ENCODE measurements around the gene OLA1.

Gene OLA1

DNA sequence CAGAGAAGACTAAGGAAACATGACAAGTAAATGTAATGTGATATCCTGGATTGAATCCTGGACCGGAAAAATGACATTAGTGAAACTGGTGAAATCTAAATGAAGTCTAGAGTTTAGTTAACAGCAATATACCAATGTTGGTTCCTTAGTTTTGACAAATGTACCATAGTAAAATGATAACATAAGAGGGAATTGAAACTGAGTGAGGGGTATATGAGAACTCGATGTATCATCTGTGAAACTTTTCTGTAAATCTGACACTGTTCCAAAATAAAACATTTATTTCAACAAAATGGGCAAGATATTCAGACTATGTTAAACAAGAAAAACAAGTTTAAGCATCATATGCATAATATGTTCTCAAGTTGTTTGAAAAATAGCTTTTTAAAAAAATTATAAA is 63.8 kb downstream of the OLA1 start:
- Histone ChIP-seq H3K4me3 (ENCODE audit: insufficient read depth, low read depth, low read length) (no peak overlapping the region), H3K4me1 (ENCODE audit: control insufficient read depth, insufficient read depth, low read length) (no peaks in the 10 kb centered on the region), H3K36me3 (ENCODE audit: control insufficient read depth, insufficient read depth, low read length) (no peaks in the 10 kb centered on the region), H3K9me3 (ENCODE audit: control insufficient read depth, low read length) (no peaks in the 10 kb centered on the region), H3K27ac (ENCODE audit: insufficient read depth, low read depth, low read length, poor library complexity, severe bottlenecking) (no peak overlapping the region), H3K27me3 (ENCODE audit: control insufficient read depth, insufficient read depth, low read length, poor library complexity, severe bottlenecking) (no peaks in the 10 kb centered on the region)
- 95% methylated on average over 1 to 2 of the region's 2 CpGs for WGBS, 2 experiments

GRCh38 chr2:174183076-174183475 is 65.3 kb downstream of the OLA1 start:
- no peaks in the 10 kb centered on the region for H3K9me3 ChIP-seq (ENCODE audit: control insufficient read depth, low read length)
- H3K4me3 ChIP-seq (ENCODE audit: insufficient read depth, low read depth, low read length) = no peak overlapping the region
- H3K36me3 ChIP-seq (ENCODE audit: control insufficient read depth, insufficient read depth, low read length) = no peaks in the 10 kb centered on the region
- WGBS, 2 experiments = 85 to 90% methylated on average over 1 of the region's 1 CpG
- no peaks in the 10 kb centered on the region for H3K4me1 ChIP-seq (ENCODE audit: control insufficient read depth, insufficient read depth, low read length)
- no peak overlapping the region for H3K27ac ChIP-seq (ENCODE audit: insufficient read depth, low read depth, low read length, poor library complexity, severe bottlenecking)
- no peaks in the 10 kb centered on the region for H3K27me3 ChIP-seq (ENCODE audit: control insufficient read depth, insufficient read depth, low read length, poor library complexity, severe bottlenecking)

- 87% methylated on average over 5 of the region's 5 CpGs for WGBS, 2 experiments
- Histone ChIP-seq H3K4me3 (ENCODE audit: insufficient read depth, low read depth, low read length) (no peak overlapping the region), H3K4me1 (ENCODE audit: control insufficient read depth, insufficient read depth, low read length) (no peaks in the 10 kb centered on the region), H3K36me3 (ENCODE audit: control insufficient read depth, insufficient read depth, low read length) (no peaks in the 10 kb centered on the region), H3K27me3 (ENCODE audit: control insufficient read depth, insufficient read depth, low read length, poor library complexity, severe bottlenecking) (no peaks in the 10 kb centered on the region), H3K9me3 (ENCODE audit: control insufficient read depth, low read length) (no peaks in the 10 kb centered on the region), H3K27ac (ENCODE audit: insufficient read depth, low read depth, low read length, poor library complexity, severe bottlenecking) (no peak overlapping the region)
Observed at GRCh38 chr2:174181368-174181767, 67.0 kb downstream of the OLA1 start.

DNA sequence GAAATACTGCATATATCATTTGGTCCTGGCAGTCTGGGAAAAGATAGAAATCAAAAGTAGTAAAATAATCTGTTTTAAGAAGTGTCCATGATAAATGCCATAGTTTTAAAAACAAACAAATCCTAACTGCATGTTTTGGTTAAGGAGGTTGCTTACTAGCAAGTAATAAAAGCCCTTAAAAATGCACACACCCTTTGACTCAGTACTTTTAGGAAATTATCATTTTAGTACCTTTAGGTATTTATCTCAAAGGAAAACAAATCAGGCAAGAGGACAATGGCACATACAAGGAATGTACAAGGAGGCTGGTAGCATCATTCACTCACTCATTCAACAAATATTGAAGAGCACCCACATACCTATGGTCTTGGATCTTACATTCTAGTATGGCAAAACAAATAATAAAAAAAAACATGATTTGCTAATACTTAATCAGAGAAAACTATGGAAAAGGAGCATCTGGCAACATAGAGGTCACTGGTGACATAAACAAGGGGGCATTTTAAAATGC is 67.6 kb downstream of the OLA1 start:
- no peaks in the 10 kb centered on the region for H3K4me1 ChIP-seq (ENCODE audit: control insufficient read depth, insufficient read depth, low read length)
- no peaks in the 10 kb centered on the region for H3K27me3 ChIP-seq (ENCODE audit: control insufficient read depth, insufficient read depth, low read length, poor library complexity, severe bottlenecking)
- no peak overlapping the region for H3K4me3 ChIP-seq (ENCODE audit: insufficient read depth, low read depth, low read length)
- H3K9me3 ChIP-seq (ENCODE audit: control insufficient read depth, low read length) = no peaks in the 10 kb centered on the region
- H3K27ac ChIP-seq (ENCODE audit: insufficient read depth, low read depth, low read length, poor library complexity, severe bottlenecking) = peak overlapping the region; percentile 21
- no peaks in the 10 kb centered on the region for H3K36me3 ChIP-seq (ENCODE audit: control insufficient read depth, insufficient read depth, low read length)

- H3K27ac ChIP-seq (ENCODE audit: insufficient read depth, low read depth, low read length, poor library complexity, severe bottlenecking) = peak overlapping the region; percentile 21
- H3K36me3 ChIP-seq (ENCODE audit: control insufficient read depth, insufficient read depth, low read length) = no peaks in the 10 kb centered on the region
- no peak overlapping the region for H3K4me3 ChIP-seq (ENCODE audit: insufficient read depth, low read depth, low read length)
- H3K4me1 ChIP-seq (ENCODE audit: control insufficient read depth, insufficient read depth, low read length) = no peaks in the 10 kb centered on the region
- H3K27me3 ChIP-seq (ENCODE audit: control insufficient read depth, insufficient read depth, low read length, poor library complexity, severe bottlenecking) = no peaks in the 10 kb centered on the region
- H3K9me3 ChIP-seq (ENCODE audit: control insufficient read depth, low read length) = no peaks in the 10 kb centered on the region
- WGBS, 2 experiments = 92 to 100% methylated on average over 1 of the region's 1 CpG
Observed at GRCh38 chr2:174180165-174180724, 68.1 kb downstream of the OLA1 start.

DNA sequence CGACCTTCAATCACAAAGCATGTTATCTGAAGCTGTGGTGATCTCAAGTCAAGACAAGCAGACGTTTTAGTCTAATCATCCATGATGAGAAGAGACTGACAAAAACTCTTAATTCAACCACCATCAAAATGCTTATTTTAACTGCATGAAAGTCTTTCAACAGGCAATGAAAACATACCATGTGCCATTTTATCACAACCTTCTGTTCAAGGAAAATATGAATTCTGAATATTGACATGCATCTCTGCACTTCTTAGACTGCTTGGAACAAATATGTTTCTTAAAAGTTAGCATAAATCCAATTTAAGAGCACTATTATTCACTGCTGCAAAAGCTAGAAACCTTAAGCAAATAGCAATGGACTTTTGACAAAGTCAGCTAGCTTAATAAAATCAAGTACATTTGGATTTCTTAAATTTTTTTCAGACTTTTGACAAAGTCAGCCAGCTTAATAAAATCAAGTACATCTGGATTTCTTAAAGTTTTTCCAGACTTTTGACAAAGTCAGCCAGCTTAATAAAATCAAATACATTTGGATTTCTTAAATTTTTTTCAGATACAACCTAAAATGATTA is 70.9 kb downstream of the OLA1 start:
- 88 to 93% methylated on average over 2 of the region's 2 CpGs for whole genome bisulfite sequencing, 2 experiments
- Histone ChIP-seq H3K4me1 (ENCODE audit: control insufficient read depth, insufficient read depth, low read length) (no peaks in the 10 kb centered on the region), H3K36me3 (ENCODE audit: control insufficient read depth, insufficient read depth, low read length) (no peaks in the 10 kb centered on the region), H3K27me3 (ENCODE audit: control insufficient read depth, insufficient read depth, low read length, poor library complexity, severe bottlenecking) (no peaks in the 10 kb centered on the region), H3K27ac (ENCODE audit: insufficient read depth, low read depth, low read length, poor library complexity, severe bottlenecking) (no peak overlapping the region), H3K9me3 (ENCODE audit: control insufficient read depth, low read length) (no peaks in the 10 kb centered on the region), H3K4me3 (ENCODE audit: insufficient read depth, low read depth, low read length) (no peak overlapping the region)

DNA sequence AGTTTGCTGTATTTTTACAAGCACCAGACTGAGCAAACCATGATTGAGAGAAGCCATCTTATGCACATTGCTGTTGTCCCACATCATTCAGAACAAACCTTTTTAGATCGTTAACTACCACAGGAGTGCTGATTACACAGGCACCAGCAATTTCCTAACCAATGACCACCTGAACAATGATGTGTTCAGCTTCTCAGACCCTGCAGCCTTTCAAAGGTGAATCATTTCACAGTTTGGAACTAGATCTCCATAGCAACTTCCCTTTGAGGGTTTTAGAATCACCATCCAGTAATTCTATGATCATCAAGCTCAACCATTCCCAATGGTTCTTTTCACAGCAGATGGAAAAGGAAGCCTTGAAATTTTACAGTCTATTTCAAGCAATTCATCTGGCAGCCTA is 71.4 kb downstream of the OLA1 start:
- H3K9me3 ChIP-seq (ENCODE audit: control insufficient read depth, low read length) = no peaks in the 10 kb centered on the region
- no peaks in the 10 kb centered on the region for H3K36me3 ChIP-seq (ENCODE audit: control insufficient read depth, insufficient read depth, low read length)
- WGBS, 2 experiments = 91 to 93% methylated on average over 1 of the region's 1 CpG
- no peaks in the 10 kb centered on the region for H3K4me1 ChIP-seq (ENCODE audit: control insufficient read depth, insufficient read depth, low read length)
- no peak overlapping the region for H3K4me3 ChIP-seq (ENCODE audit: insufficient read depth, low read depth, low read length)
- H3K27ac ChIP-seq (ENCODE audit: insufficient read depth, low read depth, low read length, poor library complexity, severe bottlenecking) = no peak overlapping the region
- no peaks in the 10 kb centered on the region for H3K27me3 ChIP-seq (ENCODE audit: control insufficient read depth, insufficient read depth, low read length, poor library complexity, severe bottlenecking)

DNA sequence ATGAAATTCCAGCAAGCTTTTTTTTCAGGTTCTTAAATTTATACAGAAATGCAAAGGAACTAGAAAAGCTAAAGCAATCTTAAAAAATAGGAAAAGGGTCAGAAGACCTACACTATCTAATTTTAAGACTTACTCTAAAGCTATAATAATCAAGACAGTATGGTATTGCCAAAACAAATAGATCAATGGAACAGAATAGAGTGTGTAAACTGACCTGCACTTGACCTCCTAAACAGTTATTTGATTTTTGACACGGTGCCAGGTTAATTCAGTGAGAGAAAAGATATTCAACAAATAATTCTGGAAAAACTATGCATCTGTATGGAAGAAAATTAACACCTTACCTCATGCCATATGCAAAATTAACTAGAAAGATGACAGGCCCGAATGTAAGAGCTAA is 73.6 kb downstream of the OLA1 start:
- Histone ChIP-seq H3K4me3 (ENCODE audit: insufficient read depth, low read depth, low read length) (no peak overlapping the region), H3K27me3 (ENCODE audit: control insufficient read depth, insufficient read depth, low read length, poor library complexity, severe bottlenecking) (no peaks in the 10 kb centered on the region), H3K27ac (ENCODE audit: insufficient read depth, low read depth, low read length, poor library complexity, severe bottlenecking) (no peak overlapping the region), H3K9me3 (ENCODE audit: control insufficient read depth, low read length) (no peaks in the 10 kb centered on the region), H3K36me3 (ENCODE audit: control insufficient read depth, insufficient read depth, low read length) (no peaks in the 10 kb centered on the region), H3K4me1 (ENCODE audit: control insufficient read depth, insufficient read depth, low read length) (no peaks in the 10 kb centered on the region)
- WGBS, 2 experiments = 91 to 100% methylated on average over 1 of the region's 2 CpGs

GRCh38 chr2:174172802-174173355 is 75.5 kb downstream of the OLA1 start:
- H3K4me3 ChIP-seq (ENCODE audit: insufficient read depth, low read depth, low read length) = no peak overlapping the region
- H3K36me3 ChIP-seq (ENCODE audit: control insufficient read depth, insufficient read depth, low read length) = no peaks in the 10 kb centered on the region
- no peaks in the 10 kb centered on the region for H3K27me3 ChIP-seq (ENCODE audit: control insufficient read depth, insufficient read depth, low read length, poor library complexity, severe bottlenecking)
- 78 to 98% methylated on average over 2 to 5 of the region's 5 CpGs for WGBS, 2 experiments
- no peaks in the 10 kb centered on the region for H3K9me3 ChIP-seq (ENCODE audit: control insufficient read depth, low read length)
- no peaks in the 10 kb centered on the region for H3K4me1 ChIP-seq (ENCODE audit: control insufficient read depth, insufficient read depth, low read length)
- H3K27ac ChIP-seq (ENCODE audit: insufficient read depth, low read depth, low read length, poor library complexity, severe bottlenecking) = no peak overlapping the region

DNA sequence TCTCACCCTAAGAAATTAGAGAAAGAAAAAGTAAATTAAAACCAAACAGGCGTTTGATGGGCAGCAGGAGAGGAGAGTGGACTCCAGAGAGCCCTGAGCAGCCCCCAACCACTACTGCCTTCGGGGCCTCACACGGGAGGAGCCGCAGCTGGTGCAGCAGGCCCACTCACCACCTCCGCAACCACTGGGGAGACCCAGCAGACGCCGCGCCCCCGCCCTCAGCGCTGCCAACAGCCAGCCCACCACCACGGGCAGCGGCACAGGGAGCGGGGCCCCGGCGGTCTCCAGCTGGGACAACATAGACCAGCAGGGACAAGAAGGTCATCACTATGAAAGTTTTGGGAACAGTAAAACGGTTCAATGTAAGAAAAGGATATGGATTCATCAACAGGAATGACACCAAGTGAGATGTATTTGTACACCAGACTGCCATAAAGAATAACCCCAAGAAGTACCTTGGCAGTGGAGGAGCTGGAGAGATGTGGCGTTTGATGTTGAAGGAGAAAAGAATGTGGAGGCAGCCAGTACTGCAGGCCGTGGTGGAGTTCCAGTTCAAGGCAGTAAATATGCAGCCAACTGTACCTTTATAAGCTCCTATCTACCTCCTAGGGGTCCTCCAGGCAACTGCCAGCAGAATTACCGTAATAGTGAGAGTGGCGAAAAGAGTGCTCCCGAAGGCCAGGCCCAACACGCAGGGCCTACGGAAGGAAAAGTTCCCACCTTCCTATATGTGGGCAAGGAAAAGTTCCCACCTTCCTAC is 76.5 kb downstream of the OLA1 start:
- Histone ChIP-seq H3K9me3 (ENCODE audit: control insufficient read depth, low read length) (no peaks in the 10 kb centered on the region), H3K4me1 (ENCODE audit: control insufficient read depth, insufficient read depth, low read length) (no peaks in the 10 kb centered on the region), H3K27ac (ENCODE audit: insufficient read depth, low read depth, low read length, poor library complexity, severe bottlenecking) (no peak overlapping the region), H3K27me3 (ENCODE audit: control insufficient read depth, insufficient read depth, low read length, poor library complexity, severe bottlenecking) (no peaks in the 10 kb centered on the region), H3K36me3 (ENCODE audit: control insufficient read depth, insufficient read depth, low read length) (no peaks in the 10 kb centered on the region), H3K4me3 (ENCODE audit: insufficient read depth, low read depth, low read length) (no peak overlapping the region)
- WGBS, 2 experiments = 91 to 93% methylated on average over 23 of the region's 23 CpGs

Measured in ectodermal cell (in vitro differentiated cells).